Measurements from ENCODE around the gene CAMTA1.

DNA sequence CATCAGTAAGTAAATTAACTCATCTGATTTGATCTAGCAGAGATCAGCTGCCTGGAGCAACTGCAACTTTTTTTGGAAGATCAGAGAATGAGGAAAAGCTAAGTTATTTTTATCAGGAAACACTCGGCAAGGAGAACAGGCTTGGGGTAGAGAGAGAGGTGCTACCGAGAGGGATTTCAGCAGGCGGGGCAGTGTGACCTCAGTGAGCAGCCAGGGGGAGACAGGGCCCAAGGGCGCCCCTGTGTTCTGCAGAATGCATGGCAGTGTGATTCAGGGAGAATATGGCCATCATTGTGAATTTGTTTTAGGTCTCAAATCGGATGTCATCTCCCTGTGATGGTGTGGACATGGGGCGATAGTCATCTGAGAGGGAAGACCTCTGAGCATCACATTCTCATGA lies 501.8 kb downstream of the CAMTA1 start:
- TF ChIP-seq CTCF (conservative IDR thresholded peaks at IDR 0.05; ENCODE audit: low read depth, low read length) (no peak), EZH2 (IDR thresholded peaks at IDR 0.05; ENCODE audit: borderline replicate concordance, low read depth, low read length, poor library complexity, severe bottlenecking) (no peak)

Data from A673 (cell line).